HG02970 (cell line): Measurements from ENCODE around the gene DYNC1H1.

ENCODE experiments used
- ATAC-seq: cut with Tn5 transposase; IDR thresholded peaks from one replicate; pipeline ENCODE4 v1.9.1; 2021; ENCODE audit warnings: mild to moderate bottlenecking, moderate library complexity, moderate number of reproducible peaks; ENCODE audit not compliant: unreplicated experiment, low FRiP score

The DYNC1H1 gene

DNA sequence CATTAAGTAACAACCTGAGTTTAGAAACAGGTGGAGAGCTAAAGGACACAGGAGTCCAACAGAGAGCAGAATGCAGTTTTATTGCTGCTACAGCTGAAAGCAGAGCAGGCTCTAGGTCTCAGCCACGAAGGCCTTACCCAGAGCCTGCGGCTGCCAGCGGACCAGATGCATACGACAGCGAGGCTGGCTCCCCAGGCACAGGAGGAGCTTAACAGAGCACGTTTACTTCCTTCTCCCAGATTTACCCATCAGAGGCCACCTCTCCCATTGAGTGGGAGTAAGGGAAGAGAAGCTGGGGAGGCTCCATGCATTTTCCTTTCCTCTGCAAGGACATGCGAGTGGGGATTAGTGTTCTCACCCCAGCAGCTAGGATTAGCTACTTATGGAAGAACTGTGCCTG lies 22.6 kb downstream of the DYNC1H1 start:
- ATAC-seq = no peak

DNA sequence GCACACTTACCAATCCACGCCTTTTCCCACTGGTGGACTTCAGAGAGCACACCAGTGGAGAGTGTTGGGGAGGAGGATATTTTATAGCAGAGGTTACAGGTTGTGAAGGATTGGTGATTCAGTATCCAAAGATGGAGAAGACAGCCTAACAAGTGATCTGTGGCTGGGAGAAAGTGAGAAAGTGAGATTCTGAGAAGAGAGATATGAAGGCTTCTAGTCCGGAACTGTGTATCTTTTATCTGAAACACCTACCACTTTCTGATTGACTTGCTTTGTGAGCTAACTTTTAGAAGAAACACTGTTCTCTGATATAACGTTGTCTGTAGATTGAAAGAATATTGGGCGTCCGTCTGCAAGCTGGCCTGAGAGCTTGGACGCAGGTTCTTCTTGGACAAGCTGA lies 24.0 kb downstream of the DYNC1H1 start:
- no peak for ATAC-seq

DNA sequence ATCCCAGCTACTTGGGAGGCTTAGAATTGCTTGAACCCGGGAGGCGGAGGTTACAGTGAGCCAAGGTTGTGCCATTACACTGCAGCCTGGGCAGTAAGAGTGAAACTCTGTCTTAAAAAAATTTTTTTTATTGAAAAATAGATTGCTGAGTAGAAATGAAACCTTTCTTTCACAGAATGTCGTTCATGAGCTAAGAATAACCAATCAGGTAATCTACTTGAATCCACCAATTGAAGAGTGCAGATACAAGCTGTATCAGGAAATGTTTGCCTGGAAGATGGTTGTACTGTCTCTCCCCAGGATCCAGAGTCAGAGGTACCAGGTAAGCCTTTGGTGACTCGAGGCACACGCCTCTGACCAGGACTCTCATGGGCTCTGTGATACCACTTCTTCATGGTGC lies 27.0 kb downstream of the DYNC1H1 start:
- ATAC-seq = no peak

DNA sequence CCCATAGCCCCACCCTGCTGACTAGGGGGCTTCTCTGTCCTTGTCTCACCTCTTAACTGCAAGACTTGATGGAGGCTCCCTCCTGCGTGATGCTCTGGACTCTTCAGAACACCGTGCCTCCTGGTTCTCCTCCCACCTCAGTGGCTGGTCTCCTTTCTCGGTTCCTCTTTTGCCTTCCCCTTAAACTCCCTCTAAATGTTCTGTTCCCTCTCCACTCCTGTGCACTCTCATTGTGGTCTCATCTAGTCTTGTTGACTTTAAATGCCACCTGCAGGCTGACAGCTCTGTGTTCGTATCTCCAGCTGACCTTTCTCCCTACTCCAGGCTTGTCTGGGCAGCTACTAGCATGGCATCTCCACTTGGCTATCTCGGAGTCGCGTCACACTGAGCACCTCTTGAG lies 28.3 kb downstream of the DYNC1H1 start:
- no peak for ATAC-seq

DNA sequence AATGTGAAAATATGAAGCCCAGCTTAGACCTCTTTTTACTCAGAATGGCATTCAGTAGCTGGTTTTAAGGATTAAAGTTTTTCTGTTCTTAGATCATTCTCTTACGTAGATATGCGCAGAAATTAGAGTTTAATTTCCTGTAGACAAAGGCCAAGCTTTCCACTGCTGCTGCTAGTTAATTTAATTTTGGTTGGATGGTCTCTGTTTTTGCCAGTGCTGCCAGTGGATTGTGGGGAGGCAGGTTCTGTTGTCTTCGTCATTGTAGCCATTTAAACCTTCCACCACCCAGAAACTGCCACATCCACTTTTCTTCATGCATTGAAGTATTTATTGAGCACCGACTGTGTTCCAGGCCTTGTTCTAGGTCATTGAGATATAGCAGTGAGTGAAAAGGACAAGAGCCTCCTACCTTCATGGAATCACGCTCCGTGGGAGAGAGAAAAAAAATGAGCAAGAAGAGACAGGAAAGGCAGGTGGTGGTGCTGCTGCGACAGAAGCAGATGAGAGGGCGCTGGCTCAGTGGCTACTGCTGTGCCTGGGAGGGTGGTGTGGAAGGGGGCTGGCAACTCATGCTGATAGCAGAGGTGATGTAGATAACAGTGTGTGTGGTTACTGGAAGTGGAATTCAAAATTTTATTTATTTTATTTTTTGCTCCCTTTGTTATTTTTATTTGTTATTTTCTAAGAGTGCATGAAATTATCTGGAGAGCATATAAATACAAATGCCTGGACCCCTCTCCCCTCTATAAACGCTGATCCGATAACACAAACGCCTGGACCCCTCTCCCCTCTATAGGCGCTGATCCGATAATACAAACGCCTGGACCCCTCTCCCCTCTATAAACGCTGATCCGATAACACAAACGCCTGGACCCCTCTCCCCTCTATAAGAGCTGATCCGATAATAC lies 33.3 kb downstream of the DYNC1H1 start:
- no peak for ATAC-seq

DNA sequence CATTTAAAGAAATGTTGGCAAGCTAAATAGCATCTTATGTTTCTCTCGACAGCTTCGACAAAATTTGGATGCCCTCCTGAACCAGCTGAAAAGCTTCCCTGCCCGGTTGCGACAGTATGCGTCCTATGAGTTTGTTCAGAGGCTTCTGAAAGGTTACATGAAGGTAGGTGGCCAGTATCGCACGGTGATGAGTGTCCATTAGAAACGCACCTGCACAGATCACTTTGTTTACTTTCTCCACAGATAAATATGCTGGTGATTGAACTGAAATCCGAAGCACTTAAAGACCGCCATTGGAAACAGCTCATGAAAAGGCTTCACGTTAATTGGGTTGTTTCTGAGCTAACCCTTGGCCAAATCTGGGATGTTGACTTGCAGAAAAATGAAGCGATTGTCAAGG lies 36.5 kb downstream of the DYNC1H1 start:
- ATAC-seq = no peak

DNA sequence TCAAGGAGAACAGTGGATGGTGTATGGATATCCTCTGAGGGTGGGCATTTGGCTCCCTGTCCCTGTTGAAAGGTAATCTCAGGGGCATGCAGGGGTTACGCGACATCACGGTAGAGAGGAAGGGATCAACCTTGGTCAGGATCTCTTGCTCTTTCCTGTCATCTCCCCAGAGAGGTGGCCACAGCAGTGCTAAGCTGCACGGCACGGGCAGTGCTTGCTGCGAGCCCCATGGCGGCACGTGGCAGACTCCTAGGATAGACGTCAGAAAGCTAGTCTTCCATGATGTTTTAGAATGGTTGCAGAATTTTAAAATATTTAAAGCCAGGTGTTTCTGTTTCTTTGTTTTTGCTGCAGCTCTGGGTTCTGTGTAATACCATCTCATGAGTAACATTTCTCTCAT lies 41.0 kb downstream of the DYNC1H1 start:
- no peak for ATAC-seq

DNA sequence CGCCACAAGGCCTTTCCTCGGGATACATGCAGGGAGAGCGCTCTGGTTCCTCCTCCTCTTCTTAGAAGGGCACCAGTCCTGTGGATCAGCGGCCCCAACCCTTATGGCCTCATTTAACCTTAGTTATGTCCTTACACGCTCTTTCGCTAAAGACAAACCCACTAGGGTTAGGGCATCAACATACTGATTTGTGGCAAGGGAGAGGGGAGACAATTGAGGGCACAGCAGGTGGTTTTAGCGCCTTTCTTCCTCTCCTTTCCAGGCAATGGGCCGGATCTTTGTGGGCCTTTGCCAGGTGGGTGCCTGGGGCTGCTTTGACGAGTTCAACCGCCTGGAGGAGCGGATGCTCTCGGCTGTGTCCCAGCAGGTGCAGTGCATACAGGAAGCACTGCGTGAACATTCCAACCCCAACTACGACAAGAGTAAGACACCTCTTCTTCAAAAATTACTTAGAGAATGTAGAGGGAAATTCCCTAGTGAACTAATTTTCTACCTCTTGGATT lies 43.6 kb downstream of the DYNC1H1 start:
- no peak for ATAC-seq

DNA sequence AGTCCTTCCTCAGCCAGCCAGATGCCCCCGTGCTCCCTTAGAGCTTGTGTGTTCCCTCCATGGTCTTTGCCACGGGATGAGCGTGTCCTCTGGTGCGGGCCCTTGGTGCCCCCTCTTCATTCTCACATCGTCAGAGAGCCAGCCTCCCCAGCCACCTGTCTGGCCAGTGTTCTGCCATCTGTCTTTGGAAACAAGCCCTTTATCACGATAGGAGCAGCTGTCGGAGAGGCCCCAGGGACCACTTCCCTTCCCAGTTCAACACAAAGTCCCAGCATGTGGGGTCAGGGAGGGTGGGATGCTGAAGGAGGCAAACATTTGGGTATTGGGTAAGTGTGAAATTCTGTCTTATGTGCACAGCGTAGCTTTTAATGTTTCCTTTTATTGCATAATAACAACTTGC lies 44.5 kb downstream of the DYNC1H1 start:
- ATAC-seq = no peak

DNA sequence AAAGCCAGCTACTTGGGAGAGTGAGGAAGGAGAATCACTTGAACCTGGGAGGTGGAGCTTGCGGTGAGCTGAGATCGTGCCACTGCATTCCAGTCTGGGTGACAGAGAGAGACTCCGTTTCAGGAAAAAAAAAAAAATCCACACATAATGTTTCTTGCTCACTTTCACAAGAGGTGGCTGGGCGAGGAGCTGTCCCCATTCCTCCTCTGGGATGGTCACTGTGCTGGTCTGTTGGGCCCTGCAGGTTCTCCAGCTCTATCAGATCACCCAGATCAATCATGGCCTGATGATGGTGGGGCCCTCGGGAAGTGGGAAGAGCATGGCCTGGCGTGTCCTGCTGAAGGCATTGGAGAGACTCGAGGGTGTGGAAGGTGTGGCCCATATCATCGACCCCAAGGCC lies 47.3 kb downstream of the DYNC1H1 start:
- ATAC-seq = no peak

DNA sequence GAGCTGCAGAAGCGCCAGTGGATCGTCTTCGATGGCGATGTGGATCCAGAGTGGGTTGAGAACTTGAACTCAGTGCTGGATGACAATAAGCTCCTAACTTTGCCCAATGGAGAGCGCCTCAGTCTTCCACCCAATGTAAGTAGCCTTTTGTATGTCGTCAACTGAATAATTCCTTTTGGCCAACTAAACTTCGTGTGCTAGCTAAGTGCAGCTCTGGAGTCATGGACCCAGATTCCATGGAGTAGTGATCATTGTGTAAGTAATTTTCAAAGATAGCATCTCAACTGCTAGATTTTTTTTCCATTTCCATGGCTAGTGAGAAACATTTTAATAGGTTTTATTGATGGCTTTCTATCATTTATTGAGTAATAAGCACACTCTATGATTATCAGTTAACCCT lies 48.0 kb downstream of the DYNC1H1 start:
- no peak for ATAC-seq

DNA sequence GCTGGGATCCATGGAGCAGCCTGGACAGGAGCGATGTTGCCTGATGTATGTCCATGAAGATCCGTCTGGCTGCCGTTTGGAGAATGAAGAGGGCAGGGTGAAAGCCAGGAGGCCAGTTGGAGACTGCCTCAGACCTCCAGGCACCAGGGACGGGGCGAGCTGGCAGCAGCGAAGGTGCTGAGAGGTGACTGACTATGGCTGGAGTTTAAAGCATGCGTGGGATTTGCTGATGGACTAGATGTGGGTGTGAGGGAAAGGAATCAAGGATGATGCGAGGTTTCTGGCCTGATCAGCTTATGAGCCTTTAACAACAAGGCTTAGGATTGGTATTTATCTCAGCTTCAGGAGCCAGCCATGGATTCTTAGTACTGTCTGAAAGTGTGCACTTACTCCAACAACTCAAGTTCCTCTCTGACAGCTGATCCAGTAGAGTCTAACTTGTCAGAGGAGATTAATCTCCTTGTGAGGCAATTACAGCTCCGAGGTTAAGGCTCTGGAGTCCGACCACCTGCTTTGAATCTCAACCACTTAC lies 49.4 kb downstream of the DYNC1H1 start:
- ATAC-seq = no peak

DNA sequence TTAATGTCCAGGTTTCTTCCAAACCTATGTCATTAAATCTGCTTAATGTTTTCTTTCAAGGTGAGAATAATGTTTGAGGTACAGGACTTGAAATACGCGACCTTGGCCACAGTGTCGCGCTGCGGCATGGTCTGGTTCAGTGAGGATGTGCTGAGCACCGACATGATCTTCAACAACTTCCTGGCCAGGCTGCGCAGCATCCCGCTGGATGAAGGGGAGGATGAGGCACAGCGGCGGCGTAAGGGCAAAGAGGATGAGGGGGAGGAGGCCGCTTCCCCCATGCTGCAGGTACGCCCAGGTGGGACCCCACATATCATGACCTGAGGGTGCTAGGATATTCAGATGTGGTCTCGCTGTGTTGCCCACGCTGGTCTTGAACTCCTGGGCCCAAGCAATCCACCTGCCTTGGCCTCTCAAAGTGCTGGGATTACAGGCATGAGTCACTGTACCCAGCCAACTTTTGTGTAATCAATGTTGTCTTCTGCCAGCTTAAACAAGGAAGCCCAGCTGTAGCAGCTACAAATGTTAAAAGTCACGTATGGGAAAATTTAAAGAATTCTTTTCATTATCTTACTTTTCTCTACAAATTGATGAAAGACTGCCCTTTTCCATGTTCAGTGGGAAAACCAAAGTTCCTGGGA lies 50.8 kb downstream of the DYNC1H1 start:
- ATAC-seq = no peak

DNA sequence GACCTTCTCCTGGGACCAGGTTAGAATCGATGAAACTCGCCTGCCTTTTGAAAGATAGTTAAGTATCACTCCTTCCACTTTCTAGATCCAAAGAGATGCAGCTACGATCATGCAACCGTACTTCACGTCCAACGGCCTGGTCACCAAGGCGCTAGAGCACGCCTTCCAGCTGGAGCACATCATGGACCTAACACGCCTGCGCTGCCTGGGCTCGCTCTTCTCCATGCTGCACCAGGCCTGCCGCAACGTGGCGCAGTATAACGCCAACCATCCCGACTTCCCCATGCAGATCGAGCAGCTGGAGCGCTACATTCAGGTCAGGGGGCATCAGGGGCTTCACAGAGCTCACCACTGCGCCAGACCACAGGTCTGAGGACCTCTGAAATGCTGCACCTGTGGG lies 51.4 kb downstream of the DYNC1H1 start:
- no peak for ATAC-seq

DNA sequence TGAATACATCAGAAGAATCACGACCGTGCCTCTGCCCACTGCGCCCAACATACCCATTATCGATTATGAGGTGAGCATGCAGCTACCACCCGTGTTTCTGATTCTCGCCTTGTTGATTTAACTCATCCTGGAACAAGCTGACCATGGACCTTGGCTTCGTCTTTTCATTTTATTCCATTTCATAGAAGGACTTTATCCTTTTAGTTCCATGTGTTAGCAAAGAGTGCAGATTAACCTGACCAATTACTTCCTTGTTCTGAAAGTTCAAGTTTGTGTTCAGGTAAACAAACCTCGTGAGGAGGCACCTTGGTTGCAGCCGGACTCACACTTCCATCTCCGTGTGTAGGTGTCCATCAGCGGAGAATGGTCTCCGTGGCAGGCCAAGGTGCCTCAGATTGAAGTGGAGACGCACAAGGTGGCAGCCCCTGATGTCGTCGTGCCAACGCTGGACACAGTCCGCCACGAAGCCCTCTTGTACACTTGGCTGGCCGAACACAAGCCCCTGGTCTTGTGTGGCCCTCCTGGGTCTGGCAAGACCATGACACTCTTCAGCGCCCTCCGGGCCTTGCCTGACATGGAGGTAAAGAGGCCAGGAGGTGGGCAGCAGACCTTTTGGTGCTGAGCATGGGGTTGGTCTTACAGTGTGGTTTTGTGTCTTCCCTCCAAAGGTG lies 52.2 kb downstream of the DYNC1H1 start:
- no peak for ATAC-seq

DNA sequence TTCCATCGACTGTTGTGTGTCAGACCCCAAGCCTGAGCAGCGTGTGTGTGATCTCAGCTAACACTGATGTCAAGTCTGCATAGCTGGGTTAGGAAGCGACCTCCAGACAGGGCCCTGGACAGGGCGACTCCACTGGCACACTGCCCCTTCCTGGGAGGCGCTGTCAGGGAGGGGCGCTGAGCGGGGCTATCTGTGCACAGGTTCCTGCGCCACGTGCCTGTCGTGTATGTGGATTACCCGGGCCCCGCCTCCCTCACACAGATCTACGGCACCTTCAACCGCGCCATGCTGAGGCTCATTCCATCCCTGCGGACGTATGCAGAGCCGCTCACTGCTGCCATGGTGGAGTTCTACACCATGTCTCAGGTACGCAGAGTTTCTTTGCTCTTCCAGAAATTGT lies 53.9 kb downstream of the DYNC1H1 start:
- no peak for ATAC-seq

DNA sequence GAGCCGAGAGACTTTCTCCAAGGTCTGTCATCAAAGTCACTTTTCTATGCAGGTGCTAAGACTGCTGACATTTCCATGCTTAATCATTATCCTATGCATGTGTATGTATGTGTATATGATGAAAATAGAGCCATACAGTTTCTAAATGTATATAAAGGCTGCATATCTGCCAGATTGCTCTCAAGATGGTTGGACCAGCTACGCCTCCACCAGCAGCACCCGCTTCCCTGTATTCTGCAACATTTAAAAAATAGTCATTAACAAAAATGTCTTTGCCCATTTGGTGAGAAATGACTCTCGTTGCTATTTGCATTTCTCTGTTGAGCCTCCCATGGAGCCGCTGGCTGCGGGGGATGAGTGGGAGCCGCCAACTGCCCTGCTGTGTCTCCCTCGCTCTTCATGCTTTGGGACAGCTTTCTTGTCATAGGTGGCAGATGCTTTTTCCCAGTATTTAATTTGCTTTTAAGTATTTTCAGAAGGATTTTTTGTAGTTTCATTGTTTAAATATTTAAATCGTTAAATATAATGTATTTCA lies 54.7 kb downstream of the DYNC1H1 start:
- no peak for ATAC-seq

DNA sequence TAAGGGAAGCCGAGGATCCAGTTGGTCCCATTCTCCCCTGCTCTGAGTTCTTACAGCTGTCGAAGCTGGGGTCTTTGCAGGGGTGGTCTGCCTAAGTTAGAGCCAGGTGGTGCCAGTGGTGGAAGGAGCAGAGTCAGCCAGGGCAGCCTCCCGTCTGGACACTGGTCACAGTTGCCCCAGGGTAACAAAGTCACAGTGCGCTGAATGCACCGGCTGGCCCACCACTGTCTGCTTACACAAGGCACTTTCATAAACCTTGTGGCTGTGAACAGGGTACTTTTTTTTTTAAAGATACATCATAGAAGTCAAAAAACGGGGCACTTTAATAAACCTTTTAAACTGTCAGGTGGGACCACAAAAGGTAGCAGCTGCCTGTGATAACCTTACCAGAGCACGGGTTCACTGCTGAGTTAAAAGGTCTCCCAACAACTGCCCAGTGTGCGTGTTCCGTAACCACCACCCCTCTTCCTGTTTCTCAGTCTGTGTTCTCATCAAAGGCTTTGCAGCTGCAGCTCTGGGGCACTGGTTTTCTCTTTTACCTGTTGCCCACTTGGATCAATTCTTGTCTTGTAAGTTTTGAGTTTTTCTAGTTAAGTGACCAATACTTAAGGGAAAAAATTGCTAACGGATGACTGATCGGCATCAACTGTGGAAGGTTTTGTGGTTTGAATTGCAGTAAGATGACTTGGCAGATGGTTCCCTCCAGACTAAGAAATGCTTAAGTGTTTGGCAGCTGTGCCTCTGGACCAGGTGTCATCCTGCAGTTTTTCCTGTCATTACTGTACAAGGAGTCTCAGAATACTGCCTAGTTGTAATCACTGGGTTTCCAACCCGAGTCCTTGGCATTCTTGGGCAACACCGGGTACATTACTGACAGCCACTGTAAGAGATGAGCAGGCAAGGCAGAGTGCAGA lies 55.9 kb downstream of the DYNC1H1 start:
- no peak for ATAC-seq

DNA sequence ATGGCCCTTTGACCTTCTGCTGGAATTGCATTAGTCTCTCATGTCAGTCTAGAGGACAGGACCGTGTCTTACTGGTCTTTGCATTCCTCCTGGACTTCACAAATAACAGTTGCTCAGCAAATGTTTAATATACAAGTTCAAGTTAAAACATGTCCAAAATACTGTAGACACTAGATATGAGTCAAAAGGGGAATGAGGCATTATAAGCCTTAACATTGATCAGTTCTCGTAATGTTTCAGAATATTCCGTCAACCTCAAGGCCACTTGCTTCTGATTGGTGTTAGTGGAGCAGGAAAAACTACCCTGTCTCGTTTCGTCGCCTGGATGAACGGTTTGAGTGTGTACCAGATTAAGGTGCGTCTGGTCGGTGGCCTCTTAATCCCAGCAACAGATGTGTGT lies 62.6 kb downstream of the DYNC1H1 start:
- no peak for ATAC-seq

DNA sequence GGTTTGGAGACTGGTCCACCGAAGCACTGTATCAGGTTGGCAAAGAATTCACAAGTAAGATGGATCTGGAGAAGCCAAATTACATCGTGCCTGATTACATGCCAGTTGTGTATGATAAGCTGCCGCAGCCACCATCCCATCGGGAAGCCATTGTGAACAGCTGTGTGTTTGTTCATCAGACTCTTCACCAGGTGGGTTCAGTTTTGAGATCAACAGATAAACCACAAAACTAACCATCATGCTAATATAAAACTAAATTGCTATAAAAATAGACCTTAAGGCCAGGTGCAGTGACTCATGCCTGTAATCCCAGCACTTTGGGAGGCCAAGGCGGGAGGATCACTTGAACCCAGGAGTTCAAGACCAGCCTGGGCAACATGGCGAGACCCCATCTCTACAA lies 63.6 kb downstream of the DYNC1H1 start:
- ATAC-seq = no peak
